PFSK-1 (cell line): ENCODE measurements around the gene SLC8B1.
A peak's percentile ranks its signal among the peaks of the same experiment; 100 is the strongest.

ENCODE experiments used
- FOXP2 ChIP-seq: optimal IDR thresholded peaks from 2 replicates; pipeline ENCODE3; 2011; ENCODE audit warnings: borderline replicate concordance, control low read depth, inconsistent platforms; ENCODE audit not compliant: insufficient read depth; ENCODE audit errors: extremely low read length, extremely low read depth
- POLR2AphosphoS5 ChIP-seq: IDR thresholded peaks from 2 replicates; pipeline ENCODE4 v1.6.1; 2012; ENCODE audit warnings: low read depth, mild to moderate bottlenecking, control low read depth, low read length, moderate library complexity
- SIN3A ChIP-seq: IDR thresholded peaks from 2 replicates; pipeline ENCODE4 v1.6.1; 2012; ENCODE audit warnings: mild to moderate bottlenecking, low read length, moderate library complexity, borderline replicate concordance; ENCODE audit not compliant: insufficient read depth
- TAF1 ChIP-seq: IDR thresholded peaks from 2 replicates; pipeline ENCODE4 v1.6.1; 2012; ENCODE audit warnings: low read length, control low read depth, borderline replicate concordance; ENCODE audit not compliant: insufficient read depth
- TF ChIP-seq, protein P1 (sequence below), 2 experiments: IDR thresholded peaks; 2 replicates each; pipeline versions ENCODE4 v1.6.1 to v1.8.0; 2011 to 2012; ENCODE audit warnings: low read depth in 2 of 2, low read length in 2 of 2, control low read depth in 1 of 2, inconsistent platforms in 1 of 2, mild to moderate bottlenecking in 1 of 2, moderate library complexity in 1 of 2; ENCODE audit not compliant: insufficient read depth in 1 of 2

SLC8B1 gene

DNA sequence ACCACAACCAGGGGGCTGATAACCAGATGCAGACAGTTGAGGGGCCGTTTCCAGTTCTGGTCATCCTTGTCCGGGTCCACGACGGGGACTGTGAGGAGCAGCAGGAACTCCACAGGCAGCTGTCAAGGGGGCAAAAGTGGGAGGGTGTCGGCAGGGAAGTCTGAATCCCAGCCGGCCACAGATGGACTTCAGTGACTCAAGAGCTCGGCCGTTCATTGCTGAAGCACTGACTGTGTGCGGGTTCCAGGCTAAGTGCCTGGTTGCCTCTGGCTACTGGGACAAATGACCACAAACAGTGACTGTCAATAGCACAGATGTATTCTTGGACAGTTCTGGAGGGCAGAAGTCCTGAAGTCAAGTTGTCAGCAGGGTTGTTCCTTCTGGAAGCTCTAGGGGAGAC is 19.6 kb downstream of the SLC8B1 start:
- TF ChIP-seq, protein P1, sequence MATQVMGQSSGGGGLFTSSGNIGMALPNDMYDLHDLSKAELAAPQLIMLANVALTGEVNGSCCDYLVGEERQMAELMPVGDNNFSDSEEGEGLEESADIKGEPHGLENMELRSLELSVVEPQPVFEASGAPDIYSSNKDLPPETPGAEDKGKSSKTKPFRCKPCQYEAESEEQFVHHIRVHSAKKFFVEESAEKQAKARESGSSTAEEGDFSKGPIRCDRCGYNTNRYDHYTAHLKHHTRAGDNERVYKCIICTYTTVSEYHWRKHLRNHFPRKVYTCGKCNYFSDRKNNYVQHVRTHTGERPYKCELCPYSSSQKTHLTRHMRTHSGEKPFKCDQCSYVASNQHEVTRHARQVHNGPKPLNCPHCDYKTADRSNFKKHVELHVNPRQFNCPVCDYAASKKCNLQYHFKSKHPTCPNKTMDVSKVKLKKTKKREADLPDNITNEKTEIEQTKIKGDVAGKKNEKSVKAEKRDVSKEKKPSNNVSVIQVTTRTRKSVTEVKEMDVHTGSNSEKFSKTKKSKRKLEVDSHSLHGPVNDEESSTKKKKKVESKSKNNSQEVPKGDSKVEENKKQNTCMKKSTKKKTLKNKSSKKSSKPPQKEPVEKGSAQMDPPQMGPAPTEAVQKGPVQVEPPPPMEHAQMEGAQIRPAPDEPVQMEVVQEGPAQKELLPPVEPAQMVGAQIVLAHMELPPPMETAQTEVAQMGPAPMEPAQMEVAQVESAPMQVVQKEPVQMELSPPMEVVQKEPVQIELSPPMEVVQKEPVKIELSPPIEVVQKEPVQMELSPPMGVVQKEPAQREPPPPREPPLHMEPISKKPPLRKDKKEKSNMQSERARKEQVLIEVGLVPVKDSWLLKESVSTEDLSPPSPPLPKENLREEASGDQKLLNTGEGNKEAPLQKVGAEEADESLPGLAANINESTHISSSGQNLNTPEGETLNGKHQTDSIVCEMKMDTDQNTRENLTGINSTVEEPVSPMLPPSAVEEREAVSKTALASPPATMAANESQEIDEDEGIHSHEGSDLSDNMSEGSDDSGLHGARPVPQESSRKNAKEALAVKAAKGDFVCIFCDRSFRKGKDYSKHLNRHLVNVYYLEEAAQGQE (IDR thresholded peaks at IDR 0.05; ENCODE audit: insufficient read depth in 1 of 2, low read depth in 2 of 2, low read length in 2 of 2): no peak
- TF ChIP-seq FOXP2: no peak
- no peak for TF ChIP-seq POLR2AphosphoS5
- TF ChIP-seq SIN3A: no peak
- no peak for TF ChIP-seq TAF1

DNA sequence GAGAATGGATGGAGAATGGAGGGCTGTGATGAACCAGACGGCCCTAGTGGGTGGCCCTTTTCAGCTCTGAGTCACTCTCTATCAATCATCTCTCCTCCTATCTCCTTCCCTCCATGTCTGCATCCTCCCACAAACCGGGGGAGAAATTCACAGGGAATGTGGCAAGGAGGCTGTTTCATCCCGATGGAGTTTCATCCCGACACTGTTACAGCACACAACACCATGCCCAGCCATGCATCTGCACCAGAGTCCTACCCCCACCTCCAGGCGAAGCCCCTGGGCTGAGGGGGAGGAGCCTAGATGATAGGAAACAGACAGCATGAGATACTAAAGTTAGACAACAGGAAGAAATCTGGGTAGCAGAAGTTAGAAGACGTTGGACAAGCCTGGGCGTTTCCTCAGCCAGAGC is 20.8 kb downstream of the SLC8B1 start:
- peak; percentile 43 for TF ChIP-seq FOXP2
- TF ChIP-seq SIN3A: no peak

DNA sequence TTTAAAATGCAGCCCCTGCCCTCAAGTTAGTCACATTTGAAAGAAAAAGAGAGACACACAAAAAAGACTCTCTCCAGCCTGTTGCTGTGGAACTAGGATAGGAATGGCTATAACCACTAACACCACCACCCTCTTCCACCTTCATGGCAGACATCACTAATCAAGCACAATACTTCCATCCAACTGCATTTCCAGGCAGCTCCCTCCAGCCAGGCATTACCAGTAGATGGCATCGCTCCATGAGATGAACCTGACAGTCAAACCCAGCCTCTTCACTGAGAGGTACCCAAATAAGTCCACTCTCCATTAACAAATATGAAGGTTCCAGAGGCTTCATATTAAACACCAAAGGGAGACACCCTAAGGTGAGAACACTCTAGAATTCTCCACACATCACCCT is 24.4 kb downstream of the SLC8B1 start:
- TF ChIP-seq, protein P1 (IDR thresholded peaks at IDR 0.05; ENCODE audit: insufficient read depth in 1 of 2, low read depth in 2 of 2, low read length in 2 of 2): no peak
- TF ChIP-seq POLR2AphosphoS5 (no peak), TAF1 (no peak), FOXP2 (no peak), SIN3A (no peak)

DNA sequence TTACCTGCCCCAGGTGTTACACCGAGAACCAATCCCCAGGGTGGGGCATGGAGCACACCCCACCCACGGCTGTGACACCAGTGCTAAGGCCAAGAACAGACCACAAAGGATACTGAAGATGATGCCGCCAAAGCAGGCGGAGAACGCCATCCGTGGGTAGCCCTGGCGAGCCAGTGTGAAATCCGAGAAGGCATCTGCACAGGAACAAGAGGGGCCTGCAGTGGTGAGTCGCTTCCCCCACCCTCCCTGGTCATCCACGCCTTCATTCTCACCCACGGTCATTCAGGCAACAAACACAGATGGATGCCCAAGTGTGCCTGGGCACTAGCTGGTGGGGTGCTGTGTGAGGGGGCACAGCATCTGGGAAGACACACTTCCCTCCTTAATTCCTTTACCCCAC is 28.5 kb downstream of the SLC8B1 start:
- no peak for TF ChIP-seq POLR2AphosphoS5

DNA sequence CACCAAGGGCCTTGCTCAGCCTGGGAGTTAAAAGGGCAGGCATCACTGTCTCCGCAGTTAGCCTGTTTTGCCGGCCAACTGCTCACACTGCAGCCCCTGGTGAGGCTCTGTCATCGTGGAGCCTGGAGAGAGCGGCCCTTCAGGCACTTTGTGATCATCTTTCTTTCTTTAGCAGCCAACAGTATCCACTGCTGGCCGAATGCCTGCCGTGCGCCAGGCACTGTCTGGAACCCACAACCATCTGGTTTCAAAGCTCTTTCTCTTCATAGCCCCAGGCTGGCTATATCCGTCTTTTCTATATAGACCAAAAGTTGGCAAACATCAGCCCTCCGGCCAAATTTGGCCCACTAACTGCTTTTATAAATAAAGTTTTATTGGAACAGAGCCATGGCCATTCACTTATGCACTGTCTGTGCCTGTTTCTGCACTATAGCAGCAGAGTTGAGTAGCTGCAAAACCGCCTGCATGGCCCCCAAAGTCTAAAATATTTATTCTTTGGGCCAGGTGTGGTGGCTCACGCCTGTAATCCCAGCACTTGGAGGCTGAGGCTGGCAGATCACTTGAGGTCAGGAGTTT is 29.5 kb downstream of the SLC8B1 start:
- TF ChIP-seq FOXP2 (no peak), POLR2AphosphoS5 (no peak), SIN3A (no peak), TAF1 (no peak)
- TF ChIP-seq, protein P1 (IDR thresholded peaks at IDR 0.05; ENCODE audit: insufficient read depth in 1 of 2, low read depth in 2 of 2, low read length in 2 of 2): no peak

DNA sequence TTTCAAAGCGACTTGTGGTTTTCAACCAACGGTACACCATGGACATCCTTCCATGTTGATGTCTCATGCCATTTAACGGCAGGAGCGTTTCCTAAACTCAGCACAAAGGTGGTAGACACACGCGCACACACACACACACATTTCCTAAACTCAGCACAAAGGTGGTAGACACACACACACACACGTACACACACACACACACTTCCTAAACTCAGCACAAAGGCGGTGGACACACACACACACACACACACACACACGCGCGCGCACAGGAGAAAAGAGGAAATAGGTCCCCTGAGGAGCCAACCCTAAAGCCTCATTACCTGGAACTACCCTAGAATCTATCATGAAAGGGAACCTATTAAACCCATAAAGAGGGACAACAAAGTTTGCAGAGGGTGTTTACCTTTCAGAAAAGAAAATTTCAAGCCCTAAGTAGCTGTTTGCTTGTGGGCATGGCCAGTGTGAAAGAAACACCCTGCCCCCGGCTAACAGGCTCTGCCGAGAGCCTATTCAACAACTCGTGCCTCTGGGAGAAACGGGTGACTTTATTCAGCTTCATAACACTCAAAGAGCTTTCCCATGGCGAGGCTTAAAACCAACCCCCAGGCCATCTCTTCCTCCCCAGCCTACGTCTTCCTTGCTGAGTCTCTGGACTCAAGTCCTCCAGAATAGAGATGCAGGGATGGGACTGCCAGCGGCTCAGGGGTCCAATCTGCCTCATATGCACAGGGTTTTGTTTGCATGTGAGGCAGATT is 31.8 kb downstream of the SLC8B1 start:
- TF ChIP-seq FOXP2 (no peak), SIN3A (no peak), TAF1 (no peak), POLR2AphosphoS5 (no peak)
- TF ChIP-seq, protein P1 (IDR thresholded peaks at IDR 0.05; ENCODE audit: insufficient read depth in 1 of 2, low read depth in 2 of 2, low read length in 2 of 2): no peak
